A549 (cell line): ENCODE data around the gene LAMTOR4. TPM values are rescaled to one million over a fixed set of nuclear protein-coding genes. Genes with fewer than 3 reads are reported as not detected.

ENCODE experiments used
- ATAC-seq, 2 experiments: fragments of 200-7000 bp in 1 of 2; fragments of >200 bp in 1 of 2; cut with Nextera tagmentation in 1 of 2; cut with Tn5 transposase in 1 of 2; 3 replicates each; pipeline versions ENCODE4 v1.8.0 to v1.9.1; 2018 to 2020; ENCODE audit warnings: mild to moderate bottlenecking in 1 of 2, moderate library complexity in 1 of 2
- CTCF ChIA-PET: fragments of 300-600 bp; sonication (Branson Sonifier 250); formaldehyde crosslinking; extraction: SDS; loops from one replicate; lab custom pipeline; 2021; ENCODE audit warnings: antibody characterized with exemption, inconsistent platforms; lab: Yijun Ruan, JAX
- POLR2A ChIA-PET: fragments of 350-600 bp; formaldehyde crosslinking; extraction: SDS; loops from one replicate; lab custom pipeline; 2021; ENCODE audit warnings: antibody characterized with exemption, inconsistent platforms; lab: Yijun Ruan, JAX
- DNase-seq, 2 experiments: peaks; one replicate each; pipeline versions ENCODE4 v3.0.0 to v3.0.0-alpha.2; 2011 to 2016; ENCODE audit warnings: low read depth in 1 of 2, low spot score in 1 of 2
- FAIRE-seq: peaks from 2 replicates; lab custom pipeline; 2011; peaks lifted over from hg19 to GRCh38; lab: Jason Lieb, UNC
- H3K27ac ChIP-seq, 2 experiments: fragments of >200 bp; sonication (Bioruptor Twin); formaldehyde crosslinking; 3 replicates each; pipeline ENCODE4 v1.5.1; 2016 to 2017
- H3K4me1 ChIP-seq: fragments of >200 bp; sonication (Bioruptor Twin); formaldehyde crosslinking; 3 replicates; pipeline ENCODE4 v1.6.1; 2016
- H3K4me2 ChIP-seq: fragments of >200 bp; sonication (Bioruptor Twin); formaldehyde crosslinking; 3 replicates; pipeline ENCODE4 v1.6.1; 2016
- H3K4me3 ChIP-seq: fragments of >200 bp; sonication (Bioruptor Twin); formaldehyde crosslinking; 3 replicates; pipeline ENCODE4 v1.5.1; 2016
- H3K9me3 ChIP-seq: fragments of >200 bp; sonication (Bioruptor Twin); formaldehyde crosslinking; 3 replicates; pipeline ENCODE4 v1.6.1; 2016
- CBX2 ChIP-seq: fragments of 200-600 bp; sonication (generic); IDR thresholded peaks from 2 replicates; pipeline ENCODE4 v1.6.1; 2016; ENCODE audit warnings: low read depth, mild to moderate bottlenecking, borderline replicate concordance
- CBX8 ChIP-seq: fragments of 200-600 bp; sonication (generic); IDR thresholded peaks from 2 replicates; pipeline ENCODE4 v1.6.1; 2016
- E2F6 ChIP-seq: IDR thresholded peaks from 2 replicates; pipeline ENCODE4 v1.6.1; 2012; ENCODE audit warnings: low read depth, borderline replicate concordance
- EHMT2 ChIP-seq: fragments of 200-600 bp; sonication (generic); IDR thresholded peaks from 2 replicates; pipeline ENCODE4 v1.6.1; 2016; ENCODE audit warnings: antibody characterized with exemption, low read depth, mild to moderate bottlenecking, moderate library complexity
- FOSB ChIP-seq: fragments of 250-450 bp; sonication (Bioruptor Pico); IDR thresholded peaks from 2 replicates; pipeline ENCODE4 v1.5.0; 2020; ENCODE audit warnings: mild to moderate bottlenecking, moderate library complexity
- HOXB13 ChIP-seq: fragments of 250-450 bp; sonication (Bioruptor Pico); IDR thresholded peaks from 2 replicates; pipeline ENCODE4 v1.5.0; 2020; ENCODE audit warnings: low read depth, mild to moderate bottlenecking, moderate library complexity
- KDM5A ChIP-seq: fragments of 200-600 bp; sonication (generic); IDR thresholded peaks from 2 replicates; pipeline ENCODE4 v1.6.1; 2016; ENCODE audit warnings: antibody characterized with exemption, mild to moderate bottlenecking
- MAFK ChIP-seq: fragments of 450-650 bp; IDR thresholded peaks from 2 replicates; pipeline ENCODE4 v1.6.1; 2014; ENCODE audit not compliant: partially characterized antibody
- MAX ChIP-seq: IDR thresholded peaks from 2 replicates; pipeline ENCODE4 v1.6.1; 2012
- MYC ChIP-seq: IDR thresholded peaks from 2 replicates; pipeline ENCODE4 v1.6.1; 2012; ENCODE audit warnings: mild to moderate bottlenecking, inconsistent platforms, low read length, improper control_type of control experiment, borderline replicate concordance
- NPAS2 ChIP-seq: fragments of 250-450 bp; sonication (Bioruptor Pico); IDR thresholded peaks from 2 replicates; pipeline ENCODE4 v1.8.0; 2022; ENCODE audit warnings: mild to moderate bottlenecking, moderate library complexity, borderline replicate concordance
- NR3C1 ChIP-seq: fragments of >200 bp; sonication (Bioruptor Twin); formaldehyde crosslinking; IDR thresholded peaks from 3 replicates; pipeline ENCODE4 v1.6.1; 2017
- POLR2AphosphoS2 ChIP-seq: conservative IDR thresholded peaks from 2 replicates; pipeline ENCODE4 v1.6.1; 2012; ENCODE audit warnings: low read length, improper control_type of control experiment, inconsistent platforms
- RAD21 ChIP-seq, 2 experiments: fragments of >200 bp in 1 of 2; sonication (Bioruptor Twin) in 1 of 2; formaldehyde crosslinking in 1 of 2; IDR thresholded peaks in 1 of 2; conservative IDR thresholded peaks in 1 of 2; 2 replicates in 1 of 2; 3 replicates in 1 of 2; pipeline ENCODE4 v1.6.1; 2012 to 2018; ENCODE audit warnings: inconsistent platforms in 1 of 2
- RARB ChIP-seq: fragments of 250-450 bp; sonication (Bioruptor Pico); IDR thresholded peaks from 2 replicates; pipeline ENCODE4 v1.8.0; 2021; ENCODE audit warnings: mild to moderate bottlenecking, moderate library complexity
- RNF2 ChIP-seq: fragments of 200-600 bp; sonication (generic); IDR thresholded peaks from 2 replicates; pipeline ENCODE4 v1.6.1; 2016; ENCODE audit warnings: low read depth, mild to moderate bottlenecking, antibody characterized with exemption, moderate library complexity, borderline replicate concordance
- TFCP2L1 ChIP-seq: fragments of 250-450 bp; sonication (Bioruptor Pico); IDR thresholded peaks from 2 replicates; pipeline ENCODE4 v1.5.0; 2021; ENCODE audit warnings: mild to moderate bottlenecking
- ZNF302 ChIP-seq: fragments of 250-450 bp; sonication (Bioruptor Pico); IDR thresholded peaks from 2 replicates; pipeline ENCODE4 v1.9.0; 2021; ENCODE audit warnings: inconsistent platforms, mild to moderate bottlenecking, moderate library complexity
- WGBS: methylation state at CpG from one replicate; pipeline ENCODE4 v1.1.6; 2017; ENCODE audit errors: missing lambda C conversion rate; 5-methylcytosine and 5-hydroxymethylcytosine counted together
- polyA plus RNA-seq, 4 experiments: library from polyadenylated mRNA; depleted of rRNA in 3 of 4; stranded (reverse); fragments of >200 nt; fragmentation: RNase III in 1 of 4; extraction: RNeasy Plus Mini Kit Qiagen cat#74134 plus additional on column Dnase treatment in 1 of 4; gene quantifications; 2 replicates in 3 of 4; 3 replicates in 1 of 4; pipeline ENCODE4 v1.2.3, GENCODE V29; 2011 to 2017
- TF ChIP-seq, protein P1 (sequence below): fragments of >200 bp; sonication (Bioruptor Twin); formaldehyde crosslinking; IDR thresholded peaks from 3 replicates; pipeline ENCODE4 v1.5.1; 2016
- TF ChIP-seq, protein P2 (sequence below): fragments of 450-650 bp; IDR thresholded peaks from 2 replicates; pipeline ENCODE4 v1.6.1; 2014; ENCODE audit warnings: antibody characterized with exemption

LAMTOR4 gene
- polyA plus RNA-seq, 2 of the 4 experiments (the other 2 are of a cell fraction) = 123 to 177 TPM

DNA sequence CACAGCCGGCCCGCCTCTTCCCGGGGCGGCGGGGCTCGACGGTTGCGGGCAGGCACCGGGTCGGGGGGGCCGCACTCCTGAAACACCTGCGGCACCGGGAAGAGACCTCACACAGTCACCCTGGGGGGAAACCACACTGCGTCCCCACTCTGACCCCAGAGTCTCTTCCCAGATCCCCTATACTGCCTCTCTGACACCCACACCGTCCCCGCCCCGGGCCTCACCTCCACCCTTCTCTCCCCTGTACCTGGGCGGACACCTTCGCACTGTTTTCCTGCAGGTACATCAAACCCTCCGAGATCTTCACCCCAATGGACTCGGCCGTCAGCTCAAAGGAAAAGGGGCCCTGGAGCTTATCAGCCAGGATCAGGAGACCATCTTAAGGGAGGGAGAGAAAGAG, 23.1 kb downstream of the LAMTOR4 start:
- H3K4me3 ChIP-seq = peak overlapping the region; percentile 40

GRCh38 chr7:100173806-100174495, 25.2 kb downstream of the LAMTOR4 start:
- H3K4me2 ChIP-seq = no peak overlapping the region
- DNase-seq (no peak), FAIRE-seq (no peak), ATAC-seq (no peak)
- no peak overlapping the region for H3K4me3 ChIP-seq
- POLR2A ChIA-PET = interaction anchor here (0.7 kb wide), 1 partner anchor 81 kb away, joined by 3 read pairs; no protein-coding TSS in a partner anchor
- 60% methylated on average over 4 of the region's 11 CpGs for WGBS
- CTCF ChIA-PET = interaction anchor here (1.2 to 2.2 kb wide), 3 partner anchors 41 to 48 kb away, joined by 4 to 8 read pairs (median 5); no protein-coding TSS in a partner anchor
- H3K4me1 ChIP-seq = peaks cover 9% of the 10 kb centered on the region; the same call in 2 of the 3 replicates
- no peak overlapping the region for H3K27ac ChIP-seq
- no peaks in the 10 kb centered on the region; the same call in 2 of the 3 replicates for H3K9me3 ChIP-seq
- TF ChIP-seq POLR2AphosphoS2 (no peak), FOSB (CRISPR knock-in tag) (no peak), NR3C1 (no peak), CBX2 (no peak), MAX (no peak), HOXB13 (CRISPR knock-in tag) (no peak)
- TF ChIP-seq, protein P1, sequence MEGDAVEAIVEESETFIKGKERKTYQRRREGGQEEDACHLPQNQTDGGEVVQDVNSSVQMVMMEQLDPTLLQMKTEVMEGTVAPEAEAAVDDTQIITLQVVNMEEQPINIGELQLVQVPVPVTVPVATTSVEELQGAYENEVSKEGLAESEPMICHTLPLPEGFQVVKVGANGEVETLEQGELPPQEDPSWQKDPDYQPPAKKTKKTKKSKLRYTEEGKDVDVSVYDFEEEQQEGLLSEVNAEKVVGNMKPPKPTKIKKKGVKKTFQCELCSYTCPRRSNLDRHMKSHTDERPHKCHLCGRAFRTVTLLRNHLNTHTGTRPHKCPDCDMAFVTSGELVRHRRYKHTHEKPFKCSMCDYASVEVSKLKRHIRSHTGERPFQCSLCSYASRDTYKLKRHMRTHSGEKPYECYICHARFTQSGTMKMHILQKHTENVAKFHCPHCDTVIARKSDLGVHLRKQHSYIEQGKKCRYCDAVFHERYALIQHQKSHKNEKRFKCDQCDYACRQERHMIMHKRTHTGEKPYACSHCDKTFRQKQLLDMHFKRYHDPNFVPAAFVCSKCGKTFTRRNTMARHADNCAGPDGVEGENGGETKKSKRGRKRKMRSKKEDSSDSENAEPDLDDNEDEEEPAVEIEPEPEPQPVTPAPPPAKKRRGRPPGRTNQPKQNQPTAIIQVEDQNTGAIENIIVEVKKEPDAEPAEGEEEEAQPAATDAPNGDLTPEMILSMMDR = no peak

More for the DNA sequence above, 23.1 kb downstream of the LAMTOR4 start:
- POLR2A ChIA-PET = no interaction called here
- ATAC-seq (peak in 1 of 2 experiments; percentile 14; a peak in 2 of 6 replicates), FAIRE-seq (no peak), DNase-seq (no peak)
- Histone ChIP-seq H3K9me3 (no peaks in the 10 kb centered on the region), H3K27ac (peak overlapping the region in 1 of 2 experiments; percentile 68; a peak in 3 of 6 replicates), H3K4me1 (peaks cover 4% of the 10 kb centered on the region; the same call in 2 of the 3 replicates), H3K4me2 (peak overlapping the region; percentile 87)
- no peak for TF ChIP-seq CBX8
- no peak for TF ChIP-seq NPAS2 (CRISPR knock-in tag)
- no peak for TF ChIP-seq MYC
- no peak for TF ChIP-seq HOXB13 (CRISPR knock-in tag)
- no peak for TF ChIP-seq NR3C1
- no peak for TF ChIP-seq EHMT2
- no peak for TF ChIP-seq ZNF302
- no peak for TF ChIP-seq KDM5A
- TF ChIP-seq RARB = no peak
- TF ChIP-seq MAFK = no peak
- TF ChIP-seq POLR2AphosphoS2 = no peak
- no peak for TF ChIP-seq RNF2
- TF ChIP-seq, protein P2, sequence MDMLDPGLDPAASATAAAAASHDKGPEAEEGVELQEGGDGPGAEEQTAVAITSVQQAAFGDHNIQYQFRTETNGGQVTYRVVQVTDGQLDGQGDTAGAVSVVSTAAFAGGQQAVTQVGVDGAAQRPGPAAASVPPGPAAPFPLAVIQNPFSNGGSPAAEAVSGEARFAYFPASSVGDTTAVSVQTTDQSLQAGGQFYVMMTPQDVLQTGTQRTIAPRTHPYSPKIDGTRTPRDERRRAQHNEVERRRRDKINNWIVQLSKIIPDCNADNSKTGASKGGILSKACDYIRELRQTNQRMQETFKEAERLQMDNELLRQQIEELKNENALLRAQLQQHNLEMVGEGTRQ = no peak
- TF ChIP-seq TFCP2L1 (CRISPR knock-in tag) = no peak
- TF ChIP-seq RAD21 (conservative IDR thresholded peaks at IDR 0.05 in 1 of 2, IDR thresholded peaks at IDR 0.05 in 1 of 2) = no peak
- TF ChIP-seq E2F6 = no peak
- CTCF ChIA-PET = interaction anchor here (0.7 to 2.2 kb wide), 5 partner anchors 12 to 39 kb away, joined by 3 to 8 read pairs (median 3); partner anchors contain the start of gene TRAPPC14
- 69% methylated on average over 22 of the region's 22 CpGs for WGBS
